Cardiac septum (tissue), 1 donor: ENCODE results near the gene RBFOX2. TPM values are rescaled to one million over a fixed set of nuclear protein-coding genes. Genes with fewer than 3 reads are reported as not detected.
"Not testable (repeated sequence)": the region's sequence is repeated elsewhere in the genome, so short reads cannot be mapped to it uniquely, and the experiment has no call there.

Experiments
- DNase-seq: peaks from one replicate; pipeline ENCODE4 v3.0.0-alpha.2; 2020; ENCODE audit warnings: low spot score
- intact Hi-C: fragments of 100-400 bp; cut with DNase I; formaldehyde crosslinking; loops from one replicate; pipeline ENCODE4 v1.14.0; 2022
- total RNA-seq: library from RNA; stranded (reverse); fragmentation: NEBNext Ultra II Directional; extraction: Animal tissue kit (Norgen Biotek cat#: 25700); gene quantifications from one replicate; pipeline ENCODE4 v1.2.1, GENCODE V29; 2021
- donor health status: DM: no; HTN: no; CAD: no.

RBFOX2 gene
- total RNA-seq, 1 donor from 2014 or later = 102 TPM

DNA sequence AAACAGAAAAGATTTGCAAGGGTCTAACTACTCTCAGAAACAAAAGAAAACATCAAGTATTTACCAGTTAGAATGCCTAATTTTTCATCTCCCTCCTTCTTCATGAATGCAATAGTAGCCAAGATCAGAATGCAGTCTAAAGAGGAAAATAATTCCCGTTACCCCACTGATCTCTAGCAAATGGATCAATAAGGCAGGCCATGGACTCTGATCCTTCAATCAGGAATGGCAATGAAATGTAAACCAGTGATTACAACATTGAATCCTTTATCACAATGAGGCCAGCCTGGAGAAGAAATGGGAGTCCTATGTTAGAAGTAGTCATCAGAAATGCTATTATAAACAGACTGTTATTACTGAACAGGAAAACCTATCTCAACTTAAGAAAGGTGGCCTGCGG lies 204.4 kb downstream of the RBFOX2 start:
- DNase-seq = no peak
- intact Hi-C loops = no loop called here

DNA sequence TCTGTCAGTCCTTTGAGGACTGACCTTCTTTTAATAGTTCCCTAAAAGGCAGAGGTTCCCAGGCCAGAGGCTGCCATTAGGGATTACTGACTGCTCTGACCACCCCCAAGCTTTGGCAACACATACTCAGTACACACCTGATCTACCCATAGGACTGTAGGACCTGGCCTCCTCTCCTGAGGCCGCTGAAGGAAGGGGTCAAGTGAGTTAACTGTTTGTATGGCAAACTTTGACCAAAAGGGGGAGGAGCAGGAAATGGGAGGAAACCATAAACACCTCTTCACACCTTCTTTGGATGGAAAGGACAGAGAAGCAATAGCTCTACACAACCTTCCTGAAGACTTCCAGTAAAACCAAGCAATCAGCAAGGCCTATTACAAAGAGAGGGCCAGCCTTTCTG lies 207.0 kb downstream of the RBFOX2 start:
- intact Hi-C loops = no loop called here

DNA sequence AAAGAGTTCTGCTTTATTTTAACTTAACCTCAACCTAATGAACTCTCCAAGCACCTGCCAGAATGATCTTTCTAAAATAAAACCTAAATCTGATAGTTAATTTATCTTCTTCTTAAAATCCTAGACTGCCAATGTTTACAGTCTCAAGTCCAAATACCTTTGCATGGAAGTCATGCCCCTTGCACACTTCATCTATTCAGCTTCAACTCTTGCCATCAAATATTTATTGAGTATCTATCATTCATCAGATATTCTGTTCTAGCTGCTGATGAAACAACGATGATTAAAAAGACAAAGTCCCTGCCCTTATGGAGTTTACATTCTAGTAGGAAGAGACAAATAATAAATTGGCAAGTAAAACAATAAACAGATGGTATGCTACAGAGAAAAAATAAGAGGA lies 209.2 kb downstream of the RBFOX2 start:
- intact Hi-C loops = no loop called here

More for the DNA sequence above, 207.0 kb downstream of the RBFOX2 start:
- DNase-seq = no peak

DNA sequence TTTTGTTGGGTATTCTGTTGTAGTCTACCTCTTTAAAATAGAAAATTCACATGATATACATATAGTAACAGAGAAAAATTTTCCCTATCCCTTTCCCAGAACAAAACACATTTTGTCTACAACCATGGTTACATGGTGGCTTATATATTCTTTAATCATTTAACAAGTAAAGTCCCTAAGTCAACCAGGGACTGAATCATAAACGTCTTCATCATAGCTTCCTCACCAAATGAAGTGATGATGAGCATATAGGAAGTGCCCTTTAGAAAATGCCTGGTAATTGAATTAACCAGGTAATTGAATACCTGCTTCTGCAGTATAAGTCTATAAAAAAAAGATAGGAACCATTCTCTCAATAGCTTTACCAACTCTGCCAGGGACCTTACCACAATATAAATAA lies 209.7 kb downstream of the RBFOX2 start:
- no peak for DNase-seq
- intact Hi-C loops = no loop called here

More for the DNA sequence above, 209.2 kb downstream of the RBFOX2 start:
- no peak for DNase-seq

DNA sequence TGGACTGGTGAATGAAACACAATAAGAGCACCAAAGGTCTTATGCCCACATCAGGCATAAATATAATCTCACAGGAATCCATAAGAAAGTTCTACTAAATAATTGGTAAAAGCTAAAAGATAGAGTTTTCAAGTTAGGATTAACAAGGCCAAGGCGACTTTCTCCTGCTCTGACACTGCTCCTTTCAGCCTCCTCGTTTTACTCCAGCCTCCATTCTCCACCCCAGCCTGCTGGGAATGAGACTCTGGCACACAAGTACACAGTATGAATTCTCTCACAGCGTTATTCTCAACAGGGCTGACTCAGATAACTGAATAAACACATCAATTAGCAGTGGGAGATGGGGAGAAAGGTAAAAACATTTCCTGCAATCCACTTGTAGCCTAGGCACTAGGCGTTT lies 216.0 kb downstream of the RBFOX2 start:
- intact Hi-C loops = no loop called here
- no peak for DNase-seq

DNA sequence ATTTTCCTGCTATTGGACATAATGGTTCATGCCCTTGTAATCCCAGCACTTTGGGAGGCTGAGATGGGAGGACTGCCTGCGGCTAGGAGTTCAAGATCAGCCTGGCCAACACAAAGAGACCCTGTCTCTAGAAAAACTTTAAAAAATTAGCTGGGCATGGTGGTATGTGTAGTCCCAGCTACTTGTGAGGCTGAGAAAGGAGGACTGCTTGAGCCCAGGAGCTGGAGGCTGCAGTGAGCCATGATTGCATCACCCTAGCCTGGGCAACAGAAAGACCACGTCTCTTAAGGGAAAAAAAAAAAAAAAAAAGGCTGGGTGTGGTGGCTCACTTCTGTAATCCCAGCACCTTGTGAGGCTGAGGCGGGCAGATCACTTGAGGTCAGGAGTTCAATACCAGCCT lies 217.0 kb downstream of the RBFOX2 start:
- intact Hi-C loops = no loop called here
- no peak for DNase-seq

DNA sequence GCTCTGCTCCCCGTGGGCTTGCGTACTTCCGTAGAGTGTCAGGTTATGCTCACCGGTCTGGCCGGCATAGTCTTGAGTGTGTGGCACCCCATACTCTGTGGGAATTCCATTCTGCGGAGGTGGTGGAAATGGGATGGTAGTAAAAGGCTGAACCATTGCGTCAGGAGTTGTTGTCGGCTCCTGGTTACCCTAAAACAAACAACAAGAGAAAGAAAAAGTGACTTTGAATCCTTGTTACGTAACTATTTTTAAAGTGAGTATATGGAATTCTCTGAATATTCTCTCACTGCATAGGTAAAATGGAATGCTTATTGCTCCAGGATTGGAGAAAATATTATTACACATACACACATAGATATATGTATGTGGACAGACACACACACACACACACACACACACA lies 218.8 kb downstream of the RBFOX2 start:
- intact Hi-C loops = no loop called here
- DNase-seq = no peak

DNA sequence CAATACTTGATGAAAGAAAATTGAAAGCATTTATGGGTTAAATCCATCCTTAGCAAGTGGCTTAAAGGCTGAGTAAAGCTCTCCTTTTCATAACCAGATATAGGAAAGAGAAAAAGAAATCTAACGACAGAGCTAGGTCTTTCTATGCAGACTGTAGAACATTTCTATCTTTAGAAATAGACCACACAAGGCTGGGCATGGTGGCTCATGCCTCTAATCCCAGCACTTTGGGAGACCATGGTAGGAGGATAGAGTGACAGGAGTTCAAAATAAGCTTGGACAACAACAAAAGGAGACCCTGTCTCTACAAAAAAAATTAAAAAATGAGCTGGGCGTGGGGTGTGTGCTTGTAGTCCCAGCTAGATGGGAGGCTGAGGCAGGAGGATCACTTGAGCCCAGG lies 220.2 kb downstream of the RBFOX2 start:
- no peak for DNase-seq
- intact Hi-C loops = no loop called here

DNA sequence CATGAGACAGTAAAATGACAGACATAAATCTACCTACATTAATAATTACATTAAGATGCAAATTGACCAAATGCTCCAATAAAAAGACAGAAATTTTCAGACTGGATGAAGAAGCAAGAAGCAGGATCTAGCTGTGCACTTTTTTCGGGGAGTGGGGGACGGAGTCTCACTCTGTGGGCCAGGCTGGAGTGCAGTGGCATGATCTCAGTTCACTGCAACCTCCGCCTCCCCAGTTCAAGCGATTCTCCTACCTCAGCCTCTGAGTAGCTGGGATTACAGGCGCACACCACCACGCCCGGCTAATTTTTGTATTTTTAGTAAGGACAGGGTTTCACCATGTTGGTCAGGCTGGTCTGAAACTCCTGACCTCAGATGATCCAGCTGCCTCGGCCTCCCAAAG lies 222.0 kb downstream of the RBFOX2 start:
- DNase-seq, intact Hi-C loops: not testable (repeated sequence)

DNA sequence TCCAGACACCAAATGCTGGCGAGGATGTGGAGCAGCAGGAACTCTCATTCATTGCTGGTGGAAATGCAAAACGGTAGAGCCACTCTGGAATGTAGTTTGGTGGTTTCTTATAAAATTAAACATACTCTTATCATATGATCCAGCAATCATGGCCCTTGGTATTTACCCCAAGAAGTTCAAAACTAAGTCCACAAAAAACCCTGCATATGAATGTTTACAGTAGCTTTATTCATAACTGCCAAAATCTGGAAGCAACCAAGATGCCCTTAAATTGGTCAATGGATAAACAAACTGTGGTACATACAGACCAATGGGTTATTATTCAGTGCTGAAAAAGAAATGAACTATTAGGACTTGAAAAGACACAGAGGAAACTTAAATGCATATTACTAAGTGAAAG lies 223.2 kb downstream of the RBFOX2 start:
- intact Hi-C loops = no loop called here
- no peak for DNase-seq

DNA sequence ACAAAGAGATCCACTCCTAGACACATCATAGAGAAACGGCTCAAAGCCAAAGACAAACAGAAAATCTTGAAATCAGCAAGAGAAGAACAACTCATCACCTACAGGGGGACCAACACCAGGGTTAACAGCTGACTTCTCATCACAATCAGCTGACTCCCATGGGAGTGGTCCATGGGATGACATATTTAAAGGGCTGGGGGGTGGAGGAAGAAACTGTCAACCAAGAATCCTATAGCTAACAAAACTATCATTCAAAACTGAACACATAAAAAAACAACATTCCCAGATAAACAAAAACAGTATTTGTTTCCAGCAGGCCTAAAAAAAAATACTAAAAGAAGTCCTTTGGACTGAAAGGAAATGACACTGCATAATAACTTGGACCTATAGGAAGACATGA lies 224.2 kb downstream of the RBFOX2 start:
- intact Hi-C loops = no loop called here
- no peak for DNase-seq

DNA sequence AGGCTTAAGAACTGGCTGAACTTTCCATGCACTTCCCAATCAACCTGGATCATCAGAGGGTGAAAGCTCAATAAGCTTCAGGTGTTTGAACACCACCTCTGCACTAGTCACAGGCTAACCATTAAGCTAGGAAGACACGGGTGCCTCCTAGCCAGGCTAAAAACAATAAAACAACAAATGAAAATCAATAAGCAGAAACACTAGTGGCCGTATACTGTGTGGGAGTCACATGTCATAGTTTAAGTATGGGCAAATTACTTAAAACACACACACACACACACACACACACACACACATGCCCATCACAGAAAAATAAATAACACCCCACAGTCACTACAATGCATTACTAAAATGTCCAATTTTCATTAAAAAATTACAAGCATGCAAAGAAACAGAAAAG lies 225.7 kb downstream of the RBFOX2 start:
- intact Hi-C loops = no loop called here
- DNase-seq = no peak

DNA sequence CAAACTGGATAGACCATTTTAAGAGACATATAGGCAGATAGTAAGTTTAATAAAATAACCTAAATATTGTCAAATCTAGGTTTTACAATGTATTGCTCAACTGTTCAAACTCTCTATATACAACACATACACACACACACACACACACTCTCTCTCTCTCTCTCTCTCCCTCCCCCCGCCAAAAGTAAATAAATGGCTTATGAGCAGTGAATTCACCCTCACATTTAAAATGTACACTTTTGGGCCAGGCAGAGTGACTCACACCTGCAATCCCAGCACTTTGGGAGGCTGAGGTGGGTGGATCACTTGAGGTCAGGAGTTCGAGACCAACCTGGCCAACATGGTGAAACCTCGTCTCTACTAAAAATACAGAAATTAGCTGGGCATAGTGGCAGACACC lies 227.3 kb downstream of the RBFOX2 start:
- intact Hi-C loops, DNase-seq: not testable (repeated sequence)

DNA sequence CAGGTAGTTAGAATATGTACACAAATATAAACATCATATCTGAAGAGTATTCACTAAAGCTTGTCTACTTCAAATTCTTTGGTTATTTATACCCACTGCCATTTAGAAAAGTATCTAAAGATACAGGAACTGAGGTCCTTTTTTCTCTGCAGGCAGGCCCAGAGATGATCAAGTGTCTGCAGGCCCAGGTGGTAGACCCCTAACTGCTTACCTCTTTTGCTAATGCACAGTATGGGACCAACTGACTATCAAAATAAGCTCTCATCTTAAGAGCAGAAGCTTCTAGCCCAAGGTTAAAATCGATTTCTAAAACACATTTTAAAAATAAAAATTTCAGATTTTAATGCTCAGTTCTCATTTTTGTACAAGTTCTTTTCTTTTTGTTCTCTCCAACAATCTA lies 229.5 kb downstream of the RBFOX2 start:
- intact Hi-C loops = no loop called here
- DNase-seq = no peak

DNA sequence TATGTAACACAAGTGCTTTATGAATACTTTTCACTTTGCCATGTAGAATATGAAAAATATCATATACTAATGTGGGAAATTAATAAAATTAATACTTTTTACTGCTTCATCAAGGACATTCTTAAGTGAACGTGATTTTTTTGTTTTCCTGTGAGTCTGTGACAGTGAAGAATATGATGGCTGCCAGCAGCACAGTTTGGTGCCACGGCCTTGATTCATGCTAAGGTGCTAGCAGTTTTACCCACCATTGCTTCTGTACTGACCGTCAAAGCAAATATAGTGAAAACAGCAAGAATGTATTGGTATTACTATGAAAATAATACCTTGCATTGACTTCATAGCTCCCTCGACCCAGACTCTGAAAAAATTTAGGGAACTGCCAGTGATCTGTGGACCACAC lies 231.2 kb downstream of the RBFOX2 start:
- intact Hi-C loops = no loop called here
- no peak for DNase-seq

DNA sequence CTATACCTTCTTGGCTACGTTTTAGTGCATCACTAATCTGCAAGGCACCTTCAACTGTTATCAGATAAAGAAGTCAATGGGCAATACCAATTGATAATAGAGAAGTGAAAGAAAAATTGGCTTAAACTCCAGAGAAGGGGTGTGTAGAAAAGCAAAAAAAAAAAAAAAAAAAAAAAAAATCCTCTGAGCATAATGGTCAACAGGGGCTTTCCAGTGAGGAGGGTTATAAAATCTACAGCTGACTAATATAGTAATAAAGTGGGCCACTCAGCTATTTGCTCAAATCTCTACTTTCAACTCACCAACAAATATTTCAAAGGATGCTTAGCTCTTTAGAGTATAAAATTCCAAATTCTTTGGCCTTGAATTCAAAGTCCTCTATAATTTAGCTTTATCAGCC lies 233.1 kb downstream of the RBFOX2 start:
- intact Hi-C loops = no loop called here
- no peak for DNase-seq

DNA sequence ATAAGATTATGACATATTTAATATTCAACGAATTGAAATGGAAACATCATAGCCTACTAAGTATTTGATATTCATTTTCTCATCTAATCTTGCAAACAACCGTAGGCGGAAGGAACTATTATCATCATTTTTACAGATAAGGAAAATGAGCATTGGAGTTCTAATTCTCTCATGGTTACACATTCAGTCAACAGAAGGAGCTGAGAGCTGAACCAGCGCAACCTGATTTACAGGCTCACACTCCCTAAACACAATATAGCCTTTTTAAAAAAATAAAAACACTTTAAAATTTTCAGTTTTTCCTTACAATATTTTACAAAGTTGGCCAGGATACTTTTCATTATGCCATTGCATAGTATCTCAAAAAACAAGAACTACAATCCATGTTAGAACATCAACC lies 236.1 kb downstream of the RBFOX2 start:
- DNase-seq = no peak
- intact Hi-C loops = no loop called here

DNA sequence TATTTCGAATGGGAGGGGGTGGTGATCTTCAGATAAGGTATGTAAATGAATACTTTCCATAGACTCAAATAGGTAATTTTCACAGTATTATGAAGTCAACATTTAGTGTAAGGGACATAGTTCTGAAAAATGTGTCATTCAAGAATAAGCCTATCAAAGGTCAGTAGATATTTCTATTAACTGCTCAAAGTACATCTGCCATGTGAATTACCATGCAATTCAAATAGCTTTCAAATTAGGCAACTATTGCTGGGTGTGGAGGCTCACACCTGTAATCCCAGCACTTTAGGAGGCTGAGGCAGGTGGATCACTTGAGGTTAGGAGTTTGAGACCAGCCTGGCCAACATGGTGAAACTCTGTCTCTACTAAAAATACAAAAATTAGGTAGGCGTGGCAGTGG lies 236.8 kb downstream of the RBFOX2 start:
- intact Hi-C loops = not testable (repeated sequence)

DNA sequence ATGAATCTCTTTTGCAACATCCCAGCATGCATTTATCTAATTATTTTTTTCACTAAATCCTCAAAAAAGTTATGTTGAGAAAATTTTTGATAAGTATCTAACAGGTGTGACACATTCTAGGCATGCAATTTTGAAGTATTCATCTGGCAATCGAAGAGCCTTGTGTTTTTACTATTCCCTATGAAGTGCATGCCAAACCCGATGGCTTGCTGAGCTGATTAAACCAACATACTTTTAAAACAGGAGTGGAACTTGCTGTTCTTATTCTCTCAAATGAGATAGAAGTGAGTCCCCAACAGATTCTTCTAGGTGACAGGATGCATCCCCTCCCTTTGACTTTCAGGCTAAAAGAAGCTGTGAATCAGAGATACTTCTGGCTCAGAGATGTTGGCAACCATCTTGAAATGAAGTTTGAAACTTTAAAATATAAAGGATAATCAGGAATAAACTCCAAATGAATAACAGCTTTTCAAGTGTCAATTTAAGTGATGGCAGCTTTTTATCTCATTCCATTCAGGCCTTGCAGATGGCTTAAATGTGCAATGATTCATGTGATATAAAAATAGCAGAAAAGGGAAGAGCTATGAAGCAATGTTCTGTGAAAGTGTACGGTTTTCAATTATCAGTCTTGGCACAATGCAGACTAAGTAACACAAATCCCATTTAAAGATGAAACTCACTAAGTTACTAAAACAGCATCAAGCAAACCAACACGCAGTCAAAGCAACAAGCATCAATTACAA lies 243.3 kb downstream of the RBFOX2 start:
- DNase-seq = no peak
- intact Hi-C loops = no loop called here

More for the DNA sequence above, 236.8 kb downstream of the RBFOX2 start:
- not testable (repeated sequence) for DNase-seq

DNA sequence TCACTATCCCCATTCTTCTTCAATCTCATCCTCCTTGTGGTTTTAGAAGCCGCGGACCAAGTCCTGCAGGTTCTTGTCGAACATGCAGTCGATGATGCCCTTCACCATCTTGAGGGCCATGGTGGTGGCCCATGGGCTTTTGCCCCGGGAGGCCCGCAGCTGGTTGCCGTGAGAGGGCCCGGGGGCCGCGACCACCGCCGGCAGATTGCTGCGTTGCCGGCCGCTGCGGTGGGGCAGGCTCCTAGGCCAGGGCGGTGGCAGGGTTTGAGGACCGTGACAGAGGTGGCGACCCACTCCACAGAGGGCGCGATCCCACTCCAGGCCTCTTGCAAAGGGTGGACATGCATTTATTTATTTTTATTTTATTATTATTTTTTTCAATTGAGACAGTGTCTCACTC lies 244.0 kb downstream of the RBFOX2 start:
- intact Hi-C loops = no loop called here
- DNase-seq = no peak

DNA sequence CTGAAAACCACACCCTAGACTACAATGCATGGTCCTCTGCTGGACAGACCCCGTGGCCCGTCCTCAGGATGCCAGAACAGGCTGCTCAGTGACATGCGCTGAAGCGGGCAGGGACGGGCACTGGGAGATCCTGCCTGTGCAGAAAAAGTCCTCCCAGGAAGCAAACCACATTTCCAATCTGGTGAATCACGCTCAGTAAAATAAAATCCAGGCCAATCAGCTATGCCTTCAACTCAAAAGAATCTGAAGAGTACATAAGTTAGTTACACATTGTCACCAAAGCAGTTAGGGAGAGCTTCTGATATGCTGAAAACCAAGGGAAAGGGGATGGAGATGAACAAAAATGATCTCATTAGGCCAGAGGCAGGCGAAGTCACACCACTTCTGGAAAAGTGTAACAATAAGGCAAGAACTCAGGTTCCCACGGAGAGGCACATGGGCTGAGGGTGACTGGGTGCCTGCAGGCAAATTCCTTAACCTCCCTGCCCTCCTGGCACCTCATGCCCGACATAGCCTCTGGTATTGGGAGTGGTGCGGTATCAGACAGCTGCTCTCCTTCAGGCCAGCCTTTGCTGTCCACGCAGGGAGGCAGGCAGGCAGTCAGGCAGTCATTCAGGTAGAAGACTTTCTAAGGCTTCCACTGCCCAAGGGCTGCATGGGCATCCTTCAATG lies 244.5 kb downstream of the RBFOX2 start:
- DNase-seq = peak; percentile 70
- intact Hi-C loops = no loop called here
